IPS DF 4.7 (cell line): Measurements from ENCODE around the gene RREB1.

Experiments
- DNase-seq: peaks from one replicate; pipeline ENCODE4 v3.0.0-alpha.2; 2013; ENCODE audit warnings: low spot score; ENCODE audit errors: extremely low read depth

The RREB1 gene

GRCh38 chr6:7194657-7195056 is 86.9 kb downstream of the RREB1 start:
- DNase-seq, result no peak

DNA sequence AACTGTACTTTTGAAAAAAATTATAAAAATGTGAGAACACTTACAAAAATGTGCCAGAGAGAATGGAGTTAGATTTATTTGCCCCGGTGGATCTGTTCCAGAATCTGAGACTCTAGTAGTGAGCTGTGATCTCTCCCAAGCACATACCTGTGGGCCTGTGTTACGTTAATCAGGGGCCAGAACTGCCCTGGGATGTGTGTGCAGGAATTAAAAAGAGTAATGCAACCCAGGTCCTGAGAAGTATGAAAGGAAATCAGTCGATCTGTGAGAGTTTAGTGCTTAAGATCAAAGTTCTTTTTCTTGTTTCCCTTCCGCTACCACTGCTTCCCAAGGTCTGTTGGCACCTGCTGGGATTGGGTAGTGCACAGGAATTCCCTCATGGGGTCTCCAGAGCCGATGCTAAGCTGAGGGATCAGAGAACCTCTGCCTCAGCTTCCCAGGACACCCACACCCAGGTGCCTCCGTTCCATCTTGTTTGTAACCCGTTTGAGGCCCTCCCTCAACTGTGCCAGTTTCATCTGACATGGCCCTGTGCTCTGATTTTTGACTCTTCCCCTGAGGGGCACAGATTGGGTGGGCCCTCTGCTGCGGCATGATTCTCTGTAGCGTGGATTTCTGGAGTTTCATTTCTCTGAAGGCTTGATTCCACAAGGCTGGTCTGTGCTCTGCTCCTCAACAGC is 87.7 kb downstream of the RREB1 start:
- DNase-seq, result no peak

GRCh38 chr6:7196019-7196402 is 88.2 kb downstream of the RREB1 start:
- no peak for DNase-seq

DNA sequence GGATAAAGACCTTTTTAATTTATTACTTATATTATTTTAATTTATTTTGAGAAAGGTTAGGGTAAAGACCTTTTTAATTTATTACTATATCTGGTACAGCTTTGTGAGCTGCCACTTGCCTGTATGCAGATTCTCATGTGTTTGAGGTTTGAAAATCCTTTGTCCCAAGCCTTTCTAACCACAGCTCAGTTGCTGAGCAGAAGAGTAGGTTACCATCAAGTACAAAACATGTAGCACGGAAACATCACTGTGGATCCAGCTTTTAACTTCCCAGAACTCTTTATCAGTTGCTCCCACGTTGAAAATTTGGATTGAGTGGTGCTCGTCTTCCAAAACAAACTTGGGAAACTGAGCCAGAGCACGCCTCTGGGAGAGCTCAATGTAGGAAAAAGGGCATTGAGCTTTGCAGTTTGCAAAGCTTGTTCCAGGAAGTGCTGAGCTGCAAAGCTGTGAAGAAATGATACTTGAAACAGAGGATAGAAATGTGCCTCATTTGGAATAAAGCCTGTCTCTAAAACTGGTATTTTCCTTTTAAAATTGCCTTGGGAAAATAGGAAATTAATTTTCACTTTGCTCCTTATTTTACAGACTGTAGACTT is 89.0 kb downstream of the RREB1 start:
- DNase-seq, result no peak

DNA sequence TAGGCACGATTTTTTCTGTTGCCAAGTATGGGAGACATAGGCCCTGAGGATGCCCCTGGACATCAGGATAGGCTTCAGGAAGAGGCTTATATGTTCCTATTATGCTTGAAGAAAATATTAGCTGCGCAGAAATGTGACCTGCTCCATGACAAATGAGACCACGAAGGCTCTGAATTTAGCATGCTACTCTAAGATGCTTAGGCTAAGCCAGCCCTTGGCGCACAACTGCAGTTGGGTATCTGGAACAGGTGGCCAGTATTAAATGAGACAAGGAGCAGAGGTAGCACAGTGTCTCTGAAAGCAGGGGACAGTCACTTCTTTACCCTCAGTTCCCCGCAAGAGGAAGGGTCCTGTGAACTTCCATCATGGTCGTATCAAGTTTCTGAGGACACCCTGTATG is 90.0 kb downstream of the RREB1 start:
- no peak for DNase-seq

DNA sequence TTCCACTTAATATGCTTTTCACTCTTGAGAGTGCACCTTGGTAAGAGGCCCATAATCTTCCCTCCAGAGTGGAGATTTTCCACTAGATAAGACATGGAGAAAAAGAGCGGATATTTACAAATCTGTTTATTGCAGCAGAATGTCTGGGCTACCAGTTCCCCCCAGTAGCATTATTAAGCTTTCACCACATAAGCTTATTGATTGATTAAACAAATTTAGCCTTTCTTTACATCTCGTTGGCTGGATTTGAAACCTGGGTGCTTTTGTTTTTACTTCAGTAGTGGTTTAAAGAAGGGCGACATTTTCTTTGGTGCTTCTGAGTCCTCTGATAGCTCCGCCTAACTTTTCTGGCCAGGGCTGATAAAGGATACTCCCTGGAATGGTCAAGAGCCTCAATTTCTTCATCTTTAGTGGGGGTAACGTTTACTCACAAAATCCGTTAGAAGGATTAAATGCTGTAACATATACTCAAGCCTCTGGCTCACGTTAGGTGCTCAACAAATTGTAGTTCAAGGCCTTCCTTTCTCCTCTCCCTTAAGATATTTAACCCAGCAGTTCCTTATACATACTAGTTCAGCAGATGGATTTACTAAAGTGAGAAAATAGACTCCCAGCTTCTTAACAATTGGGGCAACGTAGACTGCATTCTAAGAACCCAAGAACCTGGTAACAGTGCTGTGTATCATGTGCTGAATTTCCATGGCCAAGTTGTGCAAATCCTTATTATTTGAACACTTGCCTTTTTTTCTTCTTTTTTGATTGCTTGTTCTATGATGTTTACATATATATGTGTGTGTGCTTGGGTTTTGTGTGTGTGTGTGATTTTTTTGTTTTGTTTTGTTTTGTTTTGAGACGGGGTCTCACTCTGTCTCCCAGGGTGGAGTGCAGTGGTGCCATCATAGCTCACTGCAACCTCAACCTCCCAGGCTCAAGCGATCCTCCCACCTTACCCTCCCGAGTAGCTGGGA is 91.4 kb downstream of the RREB1 start:
- DNase-seq, result no peak

GRCh38 chr6:7200598-7201443 is 93.1 kb downstream of the RREB1 start:
- DNase-seq, result no peak

GRCh38 chr6:7201444-7201731 is 93.6 kb downstream of the RREB1 start:
- DNase-seq, result no peak

- DNase-seq, result no peak
Measured at GRCh38 chr6:7201732-7202541, 94.2 kb downstream of the RREB1 start.

DNA sequence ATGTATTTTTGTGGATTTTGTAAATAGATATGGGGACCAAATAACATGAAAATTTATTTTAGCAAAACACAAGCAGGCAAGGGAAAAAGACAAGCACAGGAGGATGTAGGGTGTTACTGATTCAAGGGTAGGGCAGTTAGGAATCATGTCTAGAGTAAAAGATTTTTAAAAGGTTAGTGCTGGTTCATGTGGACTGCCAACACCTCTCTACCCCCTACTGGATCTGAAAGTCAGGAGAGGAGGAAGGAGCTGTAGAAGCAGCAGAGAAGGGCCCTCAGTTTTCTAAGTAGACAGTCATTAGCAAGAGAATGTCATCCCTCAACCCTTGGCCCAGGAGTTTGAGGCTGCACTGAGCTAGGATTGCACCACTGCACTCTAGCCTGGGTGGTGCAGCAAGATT is 95.2 kb downstream of the RREB1 start:
- no peak for DNase-seq

DNA sequence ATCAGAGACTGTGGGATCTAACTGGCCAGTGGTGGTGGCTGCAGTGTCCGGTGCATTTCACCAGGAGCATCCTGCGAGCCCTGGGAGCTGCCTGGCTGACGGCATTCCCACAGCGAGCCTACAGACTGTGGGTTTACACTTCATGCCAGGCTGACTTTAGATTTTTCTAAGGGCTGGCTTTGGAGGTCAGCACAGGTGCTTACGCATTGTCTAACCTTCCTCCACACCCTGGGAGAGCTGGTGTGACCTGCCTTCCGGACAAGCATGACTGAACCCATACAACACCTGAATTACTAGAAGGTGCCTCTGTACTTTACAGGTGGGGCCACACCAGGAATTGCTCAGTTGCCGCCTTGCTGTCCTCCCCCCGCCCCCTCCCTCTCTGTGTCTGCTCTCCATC is 96.2 kb downstream of the RREB1 start:
- no peak for DNase-seq

DNA sequence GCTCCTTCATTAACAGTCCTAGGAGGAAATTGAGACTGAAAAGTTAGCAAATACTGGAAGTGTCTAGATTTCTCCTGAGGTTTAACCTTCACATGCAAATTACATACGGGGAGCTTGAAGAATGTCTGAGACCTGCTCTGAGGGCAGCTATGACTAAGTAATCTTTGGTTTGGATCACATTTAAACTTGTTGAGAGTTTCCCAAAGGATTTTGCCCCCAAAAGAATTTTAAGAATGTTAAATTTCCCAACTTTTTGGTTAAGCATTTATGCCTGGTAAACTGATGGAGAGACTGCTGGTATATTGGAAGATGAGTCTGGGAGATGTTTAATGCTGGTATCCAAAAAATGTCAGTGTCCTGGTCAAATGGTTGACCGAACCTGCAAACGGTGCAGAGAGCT is 97.0 kb downstream of the RREB1 start:
- no peak for DNase-seq

GRCh38 chr6:7207720-7208119 is 100.0 kb downstream of the RREB1 start:
- DNase-seq, result no peak

GRCh38 chr6:7213416-7213815 is 105.7 kb downstream of the RREB1 start:
- DNase-seq, result no peak

DNA sequence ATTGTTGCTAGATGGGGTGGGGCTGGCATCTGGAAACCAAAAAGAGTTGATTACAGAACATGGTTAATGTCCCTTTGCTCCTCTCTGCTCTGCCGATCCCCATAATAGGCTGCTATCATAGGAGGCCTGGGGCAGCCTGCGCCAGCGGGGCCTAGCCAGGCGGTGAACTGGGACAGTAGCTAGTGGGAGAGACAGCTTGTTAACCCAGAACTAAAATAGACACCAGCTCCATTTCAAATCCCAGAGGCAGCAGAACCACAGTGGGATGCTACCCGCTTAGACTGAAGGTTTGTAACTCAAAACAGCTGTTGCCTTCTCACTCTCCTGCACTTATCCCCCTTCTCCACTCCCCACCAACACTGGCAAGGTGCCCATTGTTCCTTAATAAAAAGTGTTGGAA is 106.7 kb downstream of the RREB1 start:
- no peak for DNase-seq

DNA sequence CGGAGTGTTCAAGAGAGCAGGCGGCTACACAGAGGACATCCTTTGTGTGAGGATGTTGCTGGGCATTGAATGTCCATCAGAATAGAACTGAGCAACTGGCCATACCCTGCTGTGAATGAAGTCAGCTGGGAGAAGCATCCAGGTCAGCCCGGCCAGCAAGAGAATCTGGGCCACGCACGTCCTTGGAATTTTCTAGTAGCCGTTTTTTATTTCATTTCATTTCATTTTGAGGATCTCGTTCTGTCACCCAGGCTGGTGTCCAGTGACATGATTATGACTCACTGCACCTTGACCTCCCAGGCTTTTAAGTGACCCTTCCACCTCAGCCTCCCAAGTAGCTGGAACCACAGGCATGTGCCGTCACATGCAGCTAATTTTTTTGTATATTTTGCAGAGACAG is 107.4 kb downstream of the RREB1 start:
- DNase-seq, result no peak

GRCh38 chr6:7215798-7216231 is 108.1 kb downstream of the RREB1 start:
- DNase-seq, result no peak

DNA sequence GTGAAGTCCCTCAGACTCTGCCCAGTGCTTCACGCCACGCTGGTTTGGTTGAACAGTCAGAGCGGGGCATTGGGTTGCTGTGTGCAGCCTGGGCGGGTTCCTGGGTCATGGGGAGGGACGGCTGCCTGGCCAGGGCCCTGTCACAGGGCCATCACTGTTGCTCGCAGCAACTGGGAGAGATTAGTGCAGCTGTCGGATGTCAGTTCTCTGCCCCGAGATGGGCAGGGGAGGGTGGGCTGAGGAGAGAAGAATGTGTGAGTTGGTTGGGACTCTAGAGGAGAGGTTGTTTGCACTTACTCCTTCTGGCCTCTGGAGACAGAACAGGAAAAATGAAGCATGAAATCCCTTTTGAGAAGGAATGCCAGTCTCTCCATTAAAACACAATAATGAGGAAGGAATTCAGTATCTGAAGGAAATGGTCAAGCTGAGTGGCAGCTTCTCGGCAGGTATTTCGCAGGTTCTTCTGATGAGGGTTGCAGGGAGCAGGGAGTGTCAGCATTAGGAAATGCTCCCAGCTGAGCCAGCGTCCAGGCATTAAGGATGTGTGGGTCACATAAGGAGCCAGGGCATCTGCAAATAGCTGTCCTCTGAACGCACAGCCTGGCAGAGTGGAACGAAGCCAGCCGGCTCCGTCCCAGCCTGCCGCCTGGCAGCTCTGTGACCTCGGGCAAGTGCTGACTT is 109.3 kb downstream of the RREB1 start:
- no peak for DNase-seq

- DNase-seq, result no peak
Measured at GRCh38 chr6:7218406-7218988, 110.7 kb downstream of the RREB1 start.

- DNase-seq, result no peak
Measured at GRCh38 chr6:7219310-7219709, 111.5 kb downstream of the RREB1 start.
